HepG2 (cell line): ENCODE results near the gene BCL7A. TPM values are rescaled to one million over a fixed set of nuclear protein-coding genes. Genes with fewer than 3 reads are reported as not detected.

Experiments
- ATAC-seq: fragments of 200-7000 bp; cut with Tn5 transposase; 3 replicates; pipeline ENCODE4 v1.9.1; 2020; ENCODE audit warnings: mild to moderate bottlenecking, moderate library complexity
- BruUV-seq: library from RNA; stranded (reverse); fragments of 400-500 nt; replicated peaks from 2 replicates; lab custom pipeline; 2021; lab: Mats Ljungman, UMichigan
- CTCF ChIA-PET: fragments of 300-600 bp; formaldehyde crosslinking; extraction: SDS; loops from one replicate; lab custom pipeline; 2021; ENCODE audit warnings: low total read pairs, inconsistent platforms, low intra/inter-chr PET ratio; lab: Yijun Ruan, JAX
- POLR2A ChIA-PET: fragments of 350-600 bp; sonication (Branson Sonifier 250); formaldehyde crosslinking; loops from one replicate; lab custom pipeline; 2020; ENCODE audit warnings: antibody characterized with exemption, inconsistent platforms; lab: Yijun Ruan, JAX
- DNase-seq: peaks from one replicate; pipeline ENCODE4 v3.0.0-alpha.2; 2015; ENCODE audit warnings: low spot score
- FAIRE-seq: peaks from 3 replicates; lab custom pipeline; 2011; peaks lifted over from hg19 to GRCh38; lab: Jason Lieb, UNC
- H2AFZ ChIP-seq: one replicate; pipeline ENCODE4 v1.6.1; 2011; ENCODE audit warnings: low read length, inconsistent platforms
- H3K27ac ChIP-seq: fragments of 300-600 bp; 3 replicates; pipeline ENCODE4 v1.8.0; 2011; ENCODE audit warnings: mixed run types, mild to moderate bottlenecking, mixed read lengths, low read length, inconsistent platforms; ENCODE audit not compliant: insufficient read depth; ENCODE audit errors: extremely low read length
- H3K27me3 ChIP-seq, 2 experiments: fragments of 200-600 bp in 1 of 2; 2 replicates in 1 of 2; 3 replicates in 1 of 2; pipeline versions ENCODE4 v1.6.0 to v1.8.0; 2011; ENCODE audit warnings: low read length in 2 of 2, mild to moderate bottlenecking in 2 of 2, moderate library complexity in 2 of 2, inconsistent platforms in 1 of 2; ENCODE audit not compliant: insufficient read depth in 2 of 2, control insufficient read depth in 1 of 2
- H3K36me3 ChIP-seq, 2 experiments: fragments of 200-600 bp in 1 of 2; replicated peaks in 1 of 2; 2 replicates in 1 of 2; 3 replicates in 1 of 2; pipeline versions ENCODE4 v1.5.1 to v1.8.0; 2011; ENCODE audit warnings: low read length in 2 of 2, inconsistent platforms in 1 of 2; ENCODE audit not compliant: insufficient read depth in 2 of 2, control insufficient read depth in 1 of 2
- H3K4me1 ChIP-seq: 2 replicates; pipeline ENCODE4 v1.5.1; 2012; ENCODE audit warnings: low read length, inconsistent platforms; ENCODE audit not compliant: insufficient read depth
- H3K4me2 ChIP-seq: 2 replicates; pipeline ENCODE4 v1.6.0; 2011; ENCODE audit warnings: low read depth, low read length, inconsistent platforms
- H3K4me3 ChIP-seq, 3 experiments: fragments of 200-600 bp in 1 of 3; sonication (generic), shearing (Covaris generic) in 1 of 3; replicated peaks in 1 of 3; 2 replicates each; pipeline ENCODE4 v1.5.1; 2011 to 2016; ENCODE audit warnings: low read length in 3 of 3, inconsistent platforms in 2 of 3, low read depth in 2 of 3, mild to moderate bottlenecking in 2 of 3, control low read depth in 1 of 3, mixed read lengths in 1 of 3; ENCODE audit not compliant: insufficient read depth in 1 of 3
- H3K79me2 ChIP-seq: one replicate; pipeline ENCODE4 v1.6.1; 2011; ENCODE audit warnings: low read length, inconsistent platforms; ENCODE audit not compliant: insufficient read depth
- H3K9ac ChIP-seq: 2 replicates; pipeline ENCODE4 v1.6.0; 2011; ENCODE audit warnings: mild to moderate bottlenecking, low read depth, low read length, inconsistent platforms; ENCODE audit not compliant: insufficient read depth
- H3K9me3 ChIP-seq: 2 replicates; pipeline ENCODE4 v1.5.1; 2012; ENCODE audit warnings: mild to moderate bottlenecking, low read length
- H4K20me1 ChIP-seq: 2 replicates; pipeline ENCODE4 v1.6.0; 2011; ENCODE audit warnings: inconsistent platforms, mild to moderate bottlenecking, low read length, moderate library complexity; ENCODE audit not compliant: insufficient read depth
- MIXL1 ChIP-seq: IDR thresholded peaks from 2 replicates; pipeline ENCODE4 v1.6.1; 2016
- MYC ChIP-seq: sonication (generic); formaldehyde crosslinking; IDR thresholded peaks from 2 replicates; pipeline ENCODE4 v1.9.0; 2021; ENCODE audit warnings: missing genetic modification reagents, borderline replicate concordance
- RBM39 ChIP-seq: fragments of 200-400 bp; formaldehyde crosslinking; IDR thresholded peaks from one replicate; pipeline ENCODE4 v1.6.1; 2018; ENCODE audit warnings: antibody characterized with exemption, mild to moderate bottlenecking, low read depth, low read length; ENCODE audit not compliant: poor library complexity, severe bottlenecking
- ZNF12 ChIP-seq: sonication (generic); formaldehyde crosslinking; IDR thresholded peaks from 2 replicates; pipeline ENCODE4 v1.5.0; 2020; ENCODE audit warnings: missing genetic modification reagents
- ZNF256 ChIP-seq: sonication (generic); formaldehyde crosslinking; conservative IDR thresholded peaks from 2 replicates; pipeline ENCODE4 v1.4.0; 2020; ENCODE audit warnings: missing genetic modification reagents
- WGBS: methylation state at CpG from one replicate; pipeline ENCODE4 v1.1.6; 2017; ENCODE audit warnings: low lambda C conversion rate; 5-methylcytosine and 5-hydroxymethylcytosine counted together
- in situ Hi-C: cut with HindIII; loops from 2 replicates; pipeline ENCODE4 v1.10.0; 2017; ENCODE audit warnings: low pct_unique_long_range_greater_than_20kb; ENCODE audit not compliant: extremely low pct_ligation_motif_present
- intact Hi-C: fragments of 100-400 bp; cut with micrococcal nuclease; formaldehyde crosslinking; loops from one replicate; pipeline ENCODE4 v1.10.0; 2022; ENCODE audit not compliant: unreplicated experiment
- polyA plus RNA-seq, 8 experiments: library from polyadenylated mRNA; depleted of rRNA in 3 of 8; stranded (reverse) in 7 of 8; unstranded in 1 of 8; fragments of >200 nt; fragmentation: Illumina TruSeq in 4 of 8; extraction: Trizol in 4 of 8; gene quantifications; 2 replicates each; pipeline versions ENCODE4 v1.2.1 to v1.2.3, GENCODE V29; 2011 to 2016; ENCODE audit warnings: low read depth in 4 of 8, missing spikeins in 1 of 8, mixed read lengths in 1 of 8; ENCODE audit not compliant: insufficient read depth in 1 of 8
- total RNA-seq, 5 experiments: library from RNA; depleted of rRNA; stranded (reverse); fragments of >200 nt; fragmentation: Illumina TruSeq; extraction: Trizol; gene quantifications; 2 replicates each; pipeline ENCODE4 v1.2.3, GENCODE V29; 2016; ENCODE audit warnings: low read depth in 1 of 5
- TF ChIP-seq, protein P1 (sequence below): sonication (generic); formaldehyde crosslinking; IDR thresholded peaks from 2 replicates; pipeline ENCODE4 v1.8.1; 2023; ENCODE audit warnings: missing genetic modification reagents, mild to moderate bottlenecking, borderline replicate concordance
- TF ChIP-seq, protein P2 (sequence below), 2 experiments: sonication (generic) in 1 of 2; formaldehyde crosslinking in 1 of 2; IDR thresholded peaks; 2 replicates each; pipeline versions ENCODE4 v1.5.1 to v1.6.1; 2011 to 2020; ENCODE audit warnings: borderline replicate concordance in 1 of 2, low read depth in 1 of 2, low read length in 1 of 2, mild to moderate bottlenecking in 1 of 2, missing genetic modification reagents in 1 of 2, moderate library complexity in 1 of 2

The BCL7A gene
- total and polyA plus RNA-seq, 2 of the 13 experiments (the other 11 are each of a cell fraction or from before 2014, with no cell fraction given), result 4.1 to 6.2 TPM

- TF ChIP-seq, protein P1, sequence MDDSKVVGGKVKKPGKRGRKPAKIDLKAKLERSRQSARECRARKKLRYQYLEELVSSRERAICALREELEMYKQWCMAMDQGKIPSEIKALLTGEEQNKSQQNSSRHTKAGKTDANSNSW (CRISPR knock-in tag), result no peak
- no peak for TF ChIP-seq MYC (CRISPR knock-in tag)
- no peak for TF ChIP-seq RBM39
- TF ChIP-seq MIXL1 (CRISPR knock-in tag), result no peak
- no peak for TF ChIP-seq ZNF12 (CRISPR knock-in tag)
- TF ChIP-seq, protein P2, sequence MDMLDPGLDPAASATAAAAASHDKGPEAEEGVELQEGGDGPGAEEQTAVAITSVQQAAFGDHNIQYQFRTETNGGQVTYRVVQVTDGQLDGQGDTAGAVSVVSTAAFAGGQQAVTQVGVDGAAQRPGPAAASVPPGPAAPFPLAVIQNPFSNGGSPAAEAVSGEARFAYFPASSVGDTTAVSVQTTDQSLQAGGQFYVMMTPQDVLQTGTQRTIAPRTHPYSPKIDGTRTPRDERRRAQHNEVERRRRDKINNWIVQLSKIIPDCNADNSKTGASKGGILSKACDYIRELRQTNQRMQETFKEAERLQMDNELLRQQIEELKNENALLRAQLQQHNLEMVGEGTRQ (IDR thresholded peaks at IDR 0.05; ENCODE audit: low read depth, low read length), result no peak
- TF ChIP-seq, protein P2 (CRISPR knock-in tag; IDR thresholded peaks at IDR 0.05; ENCODE audit: borderline replicate concordance), result no peak
- TF ChIP-seq ZNF256 (CRISPR knock-in tag), result no peak
Measured at GRCh38 chr12:121981456-121981855, 40.2 kb upstream of the BCL7A start.

More at GRCh38 chr12:121981456-121981855, 40.2 kb upstream of the BCL7A start:
- Histone ChIP-seq H3K27me3 (peaks cover 1 to 15% of the 10 kb centered on the region in 2 experiments; a peak in 4 of 5 replicates), H3K27ac (no peak overlapping the region), H2AFZ (no peak overlapping the region), H3K9me3 (no peaks in the 10 kb centered on the region), H3K36me3 (no peaks in the 10 kb centered on the region), H3K4me2 (no peak overlapping the region), H3K79me2 (no peaks in the 10 kb centered on the region), H3K9ac (no peak overlapping the region), H3K4me1 (peaks cover under 1% of the 10 kb centered on the region; the same call in 1 of the 2 replicates), H4K20me1 (no peaks in the 10 kb centered on the region), H3K4me3 (no peak overlapping the region)
- 15% methylated on average over 8 of the region's 8 CpGs for WGBS
- no peak for FAIRE-seq
- no TSS peak for BruUV-seq
- POLR2A ChIA-PET, result no interaction called here
- ATAC-seq, result no peak
- CTCF ChIA-PET, result no interaction called here
- no peak for DNase-seq
- intact Hi-C loops (no loop called here), in situ Hi-C loops (no loop called here)
